Liver (tissue), 9 donors: ENCODE measurements around the gene LEAP2. TPM values are rescaled to one million over a fixed set of nuclear protein-coding genes. Genes with fewer than 3 reads are reported as not detected.

Experiments
- DNase-seq: peaks from one replicate; pipeline ENCODE4 v3.0.0-alpha.2; 2017; ENCODE audit warnings: low spot score
- H3K27ac ChIP-seq, 2 donors: one replicate each; pipeline ENCODE4 v1.7.0; 2013; ENCODE audit warnings: inconsistent platforms in 2 of 2, low read length in 2 of 2, control low read depth in 1 of 2, low read depth in 1 of 2, mild to moderate bottlenecking in 1 of 2
- H3K27me3 ChIP-seq, 4 donors: one replicate each; pipeline versions ENCODE4 v1.6.1 to v1.7.0; 2013; ENCODE audit warnings: low read length in 3 of 4, inconsistent platforms in 1 of 4, mild to moderate bottlenecking in 1 of 4, moderate library complexity in 1 of 4; ENCODE audit not compliant: control insufficient read depth in 4 of 4, insufficient read depth in 4 of 4
- H3K36me3 ChIP-seq, 4 donors: one replicate each; pipeline versions ENCODE4 v1.6.1 to v1.7.0; 2013; ENCODE audit warnings: low read length in 3 of 4, mild to moderate bottlenecking in 3 of 4, low read depth in 1 of 4, moderate library complexity in 1 of 4; ENCODE audit not compliant: control insufficient read depth in 4 of 4, insufficient read depth in 3 of 4
- H3K4me1 ChIP-seq, 4 donors: one replicate each; pipeline versions ENCODE4 v1.6.1 to v1.7.0; 2013; ENCODE audit warnings: low read length in 3 of 4, mild to moderate bottlenecking in 3 of 4, moderate library complexity in 1 of 4; ENCODE audit not compliant: control insufficient read depth in 4 of 4, insufficient read depth in 4 of 4
- H3K4me3 ChIP-seq, 3 donors: one replicate each; pipeline versions ENCODE4 v1.6.1 to v1.7.0; 2013; ENCODE audit warnings: low read length in 3 of 3, control low read depth in 1 of 3, low read depth in 1 of 3, mild to moderate bottlenecking in 1 of 3
- H3K9ac ChIP-seq, 2 donors: one replicate each; pipeline ENCODE4 v1.7.0; 2013; ENCODE audit warnings: low read length in 2 of 2, mild to moderate bottlenecking in 2 of 2, moderate library complexity in 2 of 2, control low read depth in 1 of 2, low read depth in 1 of 2
- H3K9me3 ChIP-seq, 4 donors: one replicate each; pipeline versions ENCODE4 v1.6.1 to v1.7.0; 2013; ENCODE audit warnings: low read length in 3 of 4; ENCODE audit not compliant: control insufficient read depth in 4 of 4
- EGR1 ChIP-seq, 2 donors: IDR thresholded peaks; 2 replicates each; pipeline ENCODE4 v1.6.1; 2016 to 2018; ENCODE audit warnings: antibody characterized with exemption in 2 of 2, low read depth in 2 of 2
- FOXA1 ChIP-seq: IDR thresholded peaks from 2 replicates; pipeline ENCODE4 v1.6.1; 2016; ENCODE audit warnings: antibody characterized with exemption
- FOXA2 ChIP-seq: IDR thresholded peaks from 2 replicates; pipeline ENCODE4 v1.6.1; 2016; ENCODE audit warnings: antibody characterized with exemption
- HNF4A ChIP-seq, 2 donors: conservative IDR thresholded peaks; 2 replicates each; pipeline ENCODE4 v1.6.1; 2016; ENCODE audit warnings: antibody characterized with exemption in 2 of 2, mild to moderate bottlenecking in 2 of 2
- HNF4G ChIP-seq: IDR thresholded peaks from 2 replicates; pipeline ENCODE4 v1.6.1; 2016; ENCODE audit warnings: antibody characterized with exemption
- JUND ChIP-seq, 2 donors: IDR thresholded peaks; 2 replicates each; pipeline ENCODE4 v1.6.1; 2016; ENCODE audit warnings: antibody characterized with exemption in 2 of 2
- NR2F2 ChIP-seq: IDR thresholded peaks from 2 replicates; pipeline ENCODE4 v1.6.1; 2016; ENCODE audit warnings: antibody characterized with exemption
- RAD21 ChIP-seq, 2 donors: IDR thresholded peaks; 2 replicates each; pipeline ENCODE4 v1.6.1; 2016; ENCODE audit warnings: antibody characterized with exemption in 2 of 2, mild to moderate bottlenecking in 2 of 2
- RXRA ChIP-seq, 2 donors: IDR thresholded peaks; 2 replicates each; pipeline ENCODE4 v1.6.1; 2017 to 2018; ENCODE audit warnings: antibody characterized with exemption in 2 of 2, mild to moderate bottlenecking in 1 of 2
- SP1 ChIP-seq: IDR thresholded peaks from 2 replicates; pipeline ENCODE4 v1.6.1; 2018; ENCODE audit warnings: antibody characterized with exemption, mild to moderate bottlenecking
- TAF1 ChIP-seq: conservative IDR thresholded peaks from 2 replicates; pipeline ENCODE4 v1.6.1; 2016; ENCODE audit warnings: antibody characterized with exemption, mild to moderate bottlenecking
- YY1 ChIP-seq: IDR thresholded peaks from 2 replicates; pipeline ENCODE4 v1.6.1; 2016; ENCODE audit warnings: antibody characterized with exemption, mild to moderate bottlenecking
- WGBS: extraction: QIAGEN DNeasy Blood & Tissue Kit; methylation state at CpG from one replicate; pipeline ENCODE4 v1.1.7; 2013; 5-methylcytosine and 5-hydroxymethylcytosine counted together
- polyA plus RNA-seq, 2 donors: library from polyadenylated mRNA; stranded (reverse) in 1 of 2; unstranded in 1 of 2; fragments of 200-250 nt in 1 of 2; fragments of >200 nt in 1 of 2; fragmentation: Nextera tagmentation in 1 of 2; extraction: Ambion mirVana in 1 of 2; gene quantifications; one replicate each; pipeline versions ENCODE4 v1.2.1 to v1.2.3, GENCODE V29; 2013 to 2015
- total RNA-seq, 2 donors: library from RNA; depleted of rRNA; stranded (reverse); fragments of >200 nt; gene quantifications; one replicate each; pipeline ENCODE4 v1.2.3, GENCODE V29; 2014
- TF ChIP-seq, protein P1 (sequence below): fragments of 150-350 bp; IDR thresholded peaks from 2 replicates; pipeline ENCODE4 v1.5.1; 2017; ENCODE audit warnings: improper control_type of control experiment, low read depth, low read length; ENCODE audit not compliant: missing input control
- TF ChIP-seq, protein P2 (sequence below): IDR thresholded peaks from 2 replicates; pipeline ENCODE4 v1.6.1; 2016; ENCODE audit warnings: antibody characterized with exemption
- TF ChIP-seq, protein P3 (sequence below): IDR thresholded peaks from 2 replicates; pipeline ENCODE4 v1.6.1; 2016; ENCODE audit warnings: antibody characterized with exemption, mild to moderate bottlenecking
- TF ChIP-seq, protein P4 (sequence below): IDR thresholded peaks from 2 replicates; pipeline ENCODE4 v1.6.1; 2016; ENCODE audit warnings: antibody characterized with exemption
- donor health status: healthy.
- donor health status: healthy.
- donor health status: healthy.
- donor health status: healthy.
- donor health status: healthy.

LEAP2 gene
- total and polyA plus RNA-seq, 4 donors: 12.0 to 736 (median 62.4) TPM

DNA sequence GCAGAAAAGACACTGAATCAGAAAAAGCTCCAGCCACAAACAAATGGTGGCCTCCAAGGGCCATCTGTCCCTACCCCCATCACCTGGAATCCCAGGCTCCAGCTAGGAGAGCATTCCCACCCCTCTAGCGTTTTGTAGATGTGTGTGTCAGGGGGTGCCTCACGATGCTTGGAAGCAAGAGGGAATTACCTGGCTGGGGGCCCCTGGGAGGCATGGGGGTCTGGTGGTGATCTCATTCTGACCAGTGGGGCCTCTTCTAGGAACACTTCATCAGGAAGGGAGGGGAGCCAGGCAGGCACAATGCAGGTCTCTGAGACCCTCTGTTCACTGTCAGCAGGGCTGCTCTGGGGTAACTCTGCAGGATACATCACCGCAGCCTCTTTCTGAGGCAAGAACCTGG, 49.0 kb upstream of the LEAP2 start:
- 93% methylated on average over 3 of the region's 3 CpGs for WGBS
- Histone ChIP-seq H3K27ac (no peak overlapping the region), H3K9me3 (no peaks in the 10 kb centered on the region), H3K9ac (no peak overlapping the region), H3K27me3 (no peaks in the 10 kb centered on the region), H3K36me3 (peaks cover 11 to 22% (median 18%) of the 10 kb centered on the region in 4 donors), H3K4me3 (no peak overlapping the region), H3K4me1 (peaks cover 4 to 39% (median 27%) of the 10 kb centered on the region in 4 donors)
- DNase-seq: no peak
- TF ChIP-seq, protein P1, sequence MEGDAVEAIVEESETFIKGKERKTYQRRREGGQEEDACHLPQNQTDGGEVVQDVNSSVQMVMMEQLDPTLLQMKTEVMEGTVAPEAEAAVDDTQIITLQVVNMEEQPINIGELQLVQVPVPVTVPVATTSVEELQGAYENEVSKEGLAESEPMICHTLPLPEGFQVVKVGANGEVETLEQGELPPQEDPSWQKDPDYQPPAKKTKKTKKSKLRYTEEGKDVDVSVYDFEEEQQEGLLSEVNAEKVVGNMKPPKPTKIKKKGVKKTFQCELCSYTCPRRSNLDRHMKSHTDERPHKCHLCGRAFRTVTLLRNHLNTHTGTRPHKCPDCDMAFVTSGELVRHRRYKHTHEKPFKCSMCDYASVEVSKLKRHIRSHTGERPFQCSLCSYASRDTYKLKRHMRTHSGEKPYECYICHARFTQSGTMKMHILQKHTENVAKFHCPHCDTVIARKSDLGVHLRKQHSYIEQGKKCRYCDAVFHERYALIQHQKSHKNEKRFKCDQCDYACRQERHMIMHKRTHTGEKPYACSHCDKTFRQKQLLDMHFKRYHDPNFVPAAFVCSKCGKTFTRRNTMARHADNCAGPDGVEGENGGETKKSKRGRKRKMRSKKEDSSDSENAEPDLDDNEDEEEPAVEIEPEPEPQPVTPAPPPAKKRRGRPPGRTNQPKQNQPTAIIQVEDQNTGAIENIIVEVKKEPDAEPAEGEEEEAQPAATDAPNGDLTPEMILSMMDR: no peak
- TF ChIP-seq RXRA (IDR thresholded peaks at IDR 0.05): no peak
- no peak for TF ChIP-seq JUND (IDR thresholded peaks at IDR 0.05)
- no peak for TF ChIP-seq TAF1
- TF ChIP-seq, protein P2, sequence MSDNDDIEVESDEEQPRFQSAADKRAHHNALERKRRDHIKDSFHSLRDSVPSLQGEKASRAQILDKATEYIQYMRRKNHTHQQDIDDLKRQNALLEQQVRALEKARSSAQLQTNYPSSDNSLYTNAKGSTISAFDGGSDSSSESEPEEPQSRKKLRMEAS: no peak
- no peak for TF ChIP-seq FOXA2

DNA sequence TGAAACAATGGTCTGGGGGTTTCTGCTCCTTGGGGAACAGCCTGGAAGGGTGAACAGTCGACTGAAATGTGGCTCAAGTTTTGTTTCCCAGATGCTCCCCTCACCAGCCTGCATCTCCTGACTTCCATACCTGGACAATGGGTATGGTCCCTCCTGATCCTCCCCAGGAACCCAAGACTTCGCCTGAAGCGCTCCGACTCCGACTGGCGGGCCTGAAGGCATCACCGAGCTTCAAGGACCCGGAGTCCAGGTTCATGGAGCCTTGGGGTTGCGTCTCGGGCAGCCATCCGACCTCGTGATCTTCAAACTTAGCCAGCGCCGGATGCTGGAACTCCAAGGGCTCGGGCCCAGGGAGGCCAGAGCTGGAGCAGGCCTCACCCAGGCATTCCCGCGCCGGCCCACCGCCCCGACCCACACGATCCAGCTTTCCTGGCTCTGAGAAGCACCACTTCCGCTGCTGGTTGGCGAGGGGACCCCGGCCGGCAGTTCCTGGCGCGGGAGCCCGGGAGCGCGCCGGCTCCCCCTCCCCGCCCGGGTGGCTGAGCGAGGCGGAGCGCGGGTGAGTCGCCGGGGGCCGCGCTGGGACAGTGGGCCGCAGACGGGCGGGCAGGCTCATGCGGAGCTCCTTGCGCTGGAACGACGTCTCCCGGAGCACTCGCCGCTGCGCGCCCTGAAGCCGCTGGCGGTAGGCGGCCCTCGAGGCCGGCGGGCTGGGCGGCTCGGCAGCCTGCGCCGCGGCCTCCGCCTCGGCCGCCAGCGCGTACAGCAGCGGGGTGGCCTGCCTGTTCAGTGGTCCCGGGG, 48.2 kb upstream of the LEAP2 start:
- Histone ChIP-seq H3K9me3 (no peaks in the 10 kb centered on the region), H3K27me3 (no peaks in the 10 kb centered on the region), H3K36me3 (peaks cover 11 to 22% (median 18%) of the 10 kb centered on the region in 4 donors), H3K4me3 (peak overlapping the region in 1 of 3 donors; percentile 12), H3K27ac (no peak overlapping the region), H3K9ac (no peak overlapping the region), H3K4me1 (peaks cover 2 to 37% (median 27%) of the 10 kb centered on the region in 4 donors)
- DNase-seq: no peak
- WGBS: 80% methylated on average over 71 of the region's 71 CpGs
- TF ChIP-seq YY1 (no peak), TAF1 (no peak), RXRA (IDR thresholded peaks at IDR 0.05) (no peak), EGR1 (IDR thresholded peaks at IDR 0.05; ENCODE audit: low read depth in 2 of 2) (no peak), FOXA1 (no peak), HNF4A (conservative IDR thresholded peaks at IDR 0.05) (no peak), HNF4G (no peak), FOXA2 (no peak), RAD21 (IDR thresholded peaks at IDR 0.05) (no peak)
- TF ChIP-seq, protein P2: no peak

DNA sequence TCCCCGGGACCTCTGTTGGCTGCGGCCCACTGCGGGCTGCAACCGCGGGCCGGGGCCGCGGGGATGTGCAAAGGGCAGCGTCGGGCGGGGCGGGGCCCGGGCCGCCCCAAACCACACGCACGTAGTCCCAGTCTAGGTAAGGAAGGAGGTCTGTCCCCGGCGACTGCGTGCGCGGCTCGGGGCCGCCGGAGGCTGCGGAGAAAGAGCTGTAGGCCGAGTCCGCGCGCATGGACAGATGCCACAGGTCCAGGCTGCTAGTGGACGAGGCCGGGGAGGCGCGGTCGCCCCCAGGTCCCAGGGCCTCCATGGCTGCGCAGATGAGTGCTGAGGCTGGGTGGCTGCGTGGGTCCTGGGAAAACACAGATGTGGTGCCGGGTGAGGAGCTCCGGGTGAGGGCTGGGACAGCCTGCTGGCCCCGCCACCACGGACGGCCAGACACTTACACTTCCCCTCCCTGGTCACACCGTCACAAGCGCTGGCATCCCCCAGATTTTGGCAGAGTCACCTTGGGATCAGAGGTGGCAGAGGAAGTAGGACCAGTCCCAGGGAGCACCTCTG, 47.6 kb upstream of the LEAP2 start:
- H3K36me3 ChIP-seq: peaks cover 11 to 22% (median 18%) of the 10 kb centered on the region in 4 donors
- no peak for DNase-seq
- no peaks in the 10 kb centered on the region for H3K9me3 ChIP-seq
- H3K9ac ChIP-seq: no peak overlapping the region
- no peaks in the 10 kb centered on the region for H3K27me3 ChIP-seq
- peak overlapping the region in 1 of 2 donors; percentile 61 for H3K27ac ChIP-seq
- 70% methylated on average over 43 of the region's 43 CpGs for WGBS
- peaks cover 2 to 37% (median 26%) of the 10 kb centered on the region in 4 donors for H3K4me1 ChIP-seq
- peak overlapping the region in 1 of 3 donors; percentile 12 for H3K4me3 ChIP-seq
- TF ChIP-seq, protein P3, sequence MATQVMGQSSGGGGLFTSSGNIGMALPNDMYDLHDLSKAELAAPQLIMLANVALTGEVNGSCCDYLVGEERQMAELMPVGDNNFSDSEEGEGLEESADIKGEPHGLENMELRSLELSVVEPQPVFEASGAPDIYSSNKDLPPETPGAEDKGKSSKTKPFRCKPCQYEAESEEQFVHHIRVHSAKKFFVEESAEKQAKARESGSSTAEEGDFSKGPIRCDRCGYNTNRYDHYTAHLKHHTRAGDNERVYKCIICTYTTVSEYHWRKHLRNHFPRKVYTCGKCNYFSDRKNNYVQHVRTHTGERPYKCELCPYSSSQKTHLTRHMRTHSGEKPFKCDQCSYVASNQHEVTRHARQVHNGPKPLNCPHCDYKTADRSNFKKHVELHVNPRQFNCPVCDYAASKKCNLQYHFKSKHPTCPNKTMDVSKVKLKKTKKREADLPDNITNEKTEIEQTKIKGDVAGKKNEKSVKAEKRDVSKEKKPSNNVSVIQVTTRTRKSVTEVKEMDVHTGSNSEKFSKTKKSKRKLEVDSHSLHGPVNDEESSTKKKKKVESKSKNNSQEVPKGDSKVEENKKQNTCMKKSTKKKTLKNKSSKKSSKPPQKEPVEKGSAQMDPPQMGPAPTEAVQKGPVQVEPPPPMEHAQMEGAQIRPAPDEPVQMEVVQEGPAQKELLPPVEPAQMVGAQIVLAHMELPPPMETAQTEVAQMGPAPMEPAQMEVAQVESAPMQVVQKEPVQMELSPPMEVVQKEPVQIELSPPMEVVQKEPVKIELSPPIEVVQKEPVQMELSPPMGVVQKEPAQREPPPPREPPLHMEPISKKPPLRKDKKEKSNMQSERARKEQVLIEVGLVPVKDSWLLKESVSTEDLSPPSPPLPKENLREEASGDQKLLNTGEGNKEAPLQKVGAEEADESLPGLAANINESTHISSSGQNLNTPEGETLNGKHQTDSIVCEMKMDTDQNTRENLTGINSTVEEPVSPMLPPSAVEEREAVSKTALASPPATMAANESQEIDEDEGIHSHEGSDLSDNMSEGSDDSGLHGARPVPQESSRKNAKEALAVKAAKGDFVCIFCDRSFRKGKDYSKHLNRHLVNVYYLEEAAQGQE: no peak
- TF ChIP-seq, protein P4, sequence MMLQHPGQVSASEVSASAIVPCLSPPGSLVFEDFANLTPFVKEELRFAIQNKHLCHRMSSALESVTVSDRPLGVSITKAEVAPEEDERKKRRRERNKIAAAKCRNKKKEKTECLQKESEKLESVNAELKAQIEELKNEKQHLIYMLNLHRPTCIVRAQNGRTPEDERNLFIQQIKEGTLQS: no peak
- TF ChIP-seq RAD21 (IDR thresholded peaks at IDR 0.05) (no peak), HNF4G (no peak), SP1 (no peak), HNF4A (conservative IDR thresholded peaks at IDR 0.05) (no peak), RXRA (IDR thresholded peaks at IDR 0.05) (no peak), FOXA1 (no peak), EGR1 (IDR thresholded peaks at IDR 0.05; ENCODE audit: low read depth in 2 of 2) (no peak), YY1 (no peak), NR2F2 (no peak)
- TF ChIP-seq, protein P1: no peak
- TF ChIP-seq, protein P2: no peak
